GM12878 (cell line): Measurements from ENCODE around the gene TIGD1. TPM values are rescaled to one million over a fixed set of nuclear protein-coding genes. Genes with fewer than 3 reads are reported as not detected.

Source experiments
- ATAC-seq: fragments of 200-7000 bp; cut with Tn5 transposase; 3 replicates; pipeline ENCODE4 v1.9.1; 2020; ENCODE audit warnings: mild to moderate bottlenecking, moderate library complexity
- BruUV-seq: library from RNA; stranded (reverse); fragments of 400-500 nt; replicated peaks from 2 replicates; lab custom pipeline; 2021; lab: Mats Ljungman, UMichigan
- CTCF ChIA-PET: fragments of 300-600 bp; sonication (Branson Sonifier 250); formaldehyde crosslinking; extraction: SDS; loops from one replicate; lab custom pipeline; 2021; ENCODE audit warnings: inconsistent platforms; lab: Yijun Ruan, JAX
- POLR2A ChIA-PET: fragments of 350-600 bp; formaldehyde crosslinking; extraction: SDS; loops from one replicate; lab custom pipeline; 2021; ENCODE audit warnings: inconsistent platforms; lab: Charles Lee
- RAD21 ChIA-PET: fragments of 300-600 bp; sonication (Branson Sonifier 250); formaldehyde crosslinking; loops from one replicate; lab custom pipeline; 2023; ENCODE audit warnings: antibody characterized with exemption; ENCODE audit not compliant: unreplicated experiment; lab: Charles Lee
- SMC1A ChIA-PET: fragments of 300-600 bp; sonication (Branson Sonifier 250); formaldehyde crosslinking; loops from one replicate; lab custom pipeline; 2023; ENCODE audit not compliant: unreplicated experiment, uncharacterized antibody; lab: Charles Lee
- DNase-seq: peaks from one replicate; pipeline ENCODE4 v3.0.0-alpha.2; 2011; ENCODE audit warnings: low read depth, low spot score
- FAIRE-seq: peaks from 3 replicates; lab custom pipeline; 2011; peaks lifted over from hg19 to GRCh38; lab: Jason Lieb, UNC
- H2AFZ ChIP-seq: 2 replicates; pipeline ENCODE4 v1.6.0; 2011; ENCODE audit warnings: low read depth, low read length, control low read depth; ENCODE audit not compliant: control insufficient read depth
- H3K27ac ChIP-seq: 2 replicates; pipeline ENCODE4 v1.5.1; 2011; ENCODE audit warnings: control low read depth; ENCODE audit not compliant: control insufficient read depth, insufficient read depth
- H3K27me3 ChIP-seq, 2 experiments: replicated peaks in 1 of 2; 2 replicates each; pipeline versions ENCODE4 v1.6.0 to v1.6.1; 2011; ENCODE audit warnings: low read length in 1 of 2; ENCODE audit not compliant: control insufficient read depth in 2 of 2, insufficient read depth in 2 of 2
- H3K36me3 ChIP-seq, 2 experiments: 2 replicates each; pipeline ENCODE4 v1.5.1; 2011; ENCODE audit warnings: low read length in 1 of 2; ENCODE audit not compliant: control insufficient read depth in 2 of 2, insufficient read depth in 2 of 2
- H3K4me1 ChIP-seq: 2 replicates; pipeline ENCODE4 v1.6.1; 2011; ENCODE audit warnings: mild to moderate bottlenecking, low read length, moderate library complexity, mixed read lengths; ENCODE audit not compliant: control insufficient read depth, insufficient read depth
- H3K4me2 ChIP-seq: 2 replicates; pipeline ENCODE4 v1.6.0; 2011; ENCODE audit warnings: control low read depth; ENCODE audit not compliant: control insufficient read depth, insufficient read depth
- H3K4me3 ChIP-seq: fragments of 200-600 bp; sonication (generic); 2 replicates; pipeline ENCODE4 v1.5.1; 2016
- H3K79me2 ChIP-seq: 2 replicates; pipeline ENCODE4 v1.6.0; 2011; ENCODE audit warnings: low read length; ENCODE audit not compliant: control insufficient read depth, insufficient read depth
- H3K9ac ChIP-seq: 2 replicates; pipeline ENCODE4 v1.8.0; 2011; ENCODE audit warnings: low read length, control low read depth, mixed read lengths; ENCODE audit not compliant: control insufficient read depth, insufficient read depth
- H3K9me3 ChIP-seq: replicated peaks from 3 replicates; pipeline ENCODE4 v1.5.1; 2011; ENCODE audit warnings: mild to moderate bottlenecking, low read length; ENCODE audit not compliant: control insufficient read depth, insufficient read depth
- H4K20me1 ChIP-seq: 2 replicates; pipeline ENCODE4 v1.6.0; 2011; ENCODE audit not compliant: control insufficient read depth, insufficient read depth
- HDGF ChIP-seq: fragments of 450-650 bp; IDR thresholded peaks from 2 replicates; pipeline ENCODE4 v1.6.1; 2016; ENCODE audit warnings: antibody characterized with exemption
- IKZF2 ChIP-seq, 2 experiments: fragments of 450-650 bp; IDR thresholded peaks; 2 replicates each; pipeline ENCODE4 v1.6.1; 2017; ENCODE audit warnings: mild to moderate bottlenecking in 2 of 2, moderate library complexity in 2 of 2
- IRF3 ChIP-seq: fragments of 450-650 bp; IDR thresholded peaks from 2 replicates; pipeline ENCODE4 v1.6.1; 2014; ENCODE audit warnings: mild to moderate bottlenecking
- IRF4 ChIP-seq: IDR thresholded peaks from 2 replicates; pipeline ENCODE4 v1.6.1; 2011; ENCODE audit warnings: low read depth, low read length
- PAX8 ChIP-seq: fragments of 450-650 bp; IDR thresholded peaks from 2 replicates; pipeline ENCODE4 v1.6.1; 2017; ENCODE audit warnings: mild to moderate bottlenecking, moderate library complexity
- POU2F2 ChIP-seq: IDR thresholded peaks from 3 replicates; pipeline ENCODE4 v1.6.1; 2011; ENCODE audit warnings: low read depth, mild to moderate bottlenecking, low read length, borderline replicate concordance
- WGBS: methylation state at CpG from one replicate; pipeline ENCODE4 v1.1.6; 2016; ENCODE audit warnings: low lambda C conversion rate; ENCODE audit not compliant: insufficient replicate concordance, insufficient coverage; ENCODE audit errors: missing lambda C conversion rate; 5-methylcytosine and 5-hydroxymethylcytosine counted together
- in situ Hi-C: fragments of 300-500 bp; cut with MboI; formaldehyde crosslinking; loops from 9 replicates; pipeline ENCODE4 v1.14.3; 2018; ENCODE audit warnings: mixed read lengths
- intact Hi-C: fragments of 100-400 bp; cut with micrococcal nuclease; formaldehyde crosslinking; loops from one replicate; pipeline ENCODE4 v1.14.2; 2022; ENCODE audit not compliant: unreplicated experiment
- polyA plus RNA-seq, 11 experiments: library from polyadenylated mRNA; depleted of rRNA in 4 of 11; unstranded in 6 of 11; stranded (reverse) in 5 of 11; fragments of >200 nt; fragmentation: Nextera tagmentation in 4 of 11; fragmentation: Illumina TruSeq in 1 of 11; extraction: Ambion mirVana in 4 of 11; extraction: Trizol in 1 of 11; gene quantifications; 1 replicate in 1 of 11; 2 replicates in 10 of 11; pipeline versions ENCODE4 v1.2.1 to v1.2.3, GENCODE V29; 2011 to 2016; ENCODE audit warnings: inconsistent platforms in 2 of 11, missing spikeins in 2 of 11, low read depth in 1 of 11
- total RNA-seq, 4 experiments: library from RNA; depleted of rRNA in 3 of 4; stranded (reverse); fragments of >200 nt in 3 of 4; fragmentation: Illumina TruSeq in 1 of 4; extraction: Trizol in 1 of 4; gene quantifications; 2 replicates each; pipeline versions ENCODE4 v1.2.1 to v1.2.3, GENCODE V29; 2013 to 2021
- TF ChIP-seq, protein P1 (sequence below): fragments of 450-650 bp; IDR thresholded peaks from 2 replicates; pipeline ENCODE4 v1.6.1; 2017; ENCODE audit warnings: antibody characterized with exemption, mild to moderate bottlenecking, moderate library complexity
- TF ChIP-seq, protein P2 (sequence below): fragments of 450-650 bp; IDR thresholded peaks from 2 replicates; pipeline ENCODE4 v1.6.1; 2017; ENCODE audit warnings: low read depth, mild to moderate bottlenecking, moderate library complexity
- TF ChIP-seq, protein P3 (sequence below): fragments of 450-650 bp; IDR thresholded peaks from 2 replicates; pipeline ENCODE4 v1.6.1; 2018; ENCODE audit warnings: borderline replicate concordance, mild to moderate bottlenecking; ENCODE audit not compliant: partially characterized antibody

The TIGD1 gene
- total and polyA plus RNA-seq, 10 of the 15 experiments (the other 5 are each of a cell fraction or from before 2014, with no cell fraction given) = 1.4 to 8.4 (median 5.6) TPM

DNA sequence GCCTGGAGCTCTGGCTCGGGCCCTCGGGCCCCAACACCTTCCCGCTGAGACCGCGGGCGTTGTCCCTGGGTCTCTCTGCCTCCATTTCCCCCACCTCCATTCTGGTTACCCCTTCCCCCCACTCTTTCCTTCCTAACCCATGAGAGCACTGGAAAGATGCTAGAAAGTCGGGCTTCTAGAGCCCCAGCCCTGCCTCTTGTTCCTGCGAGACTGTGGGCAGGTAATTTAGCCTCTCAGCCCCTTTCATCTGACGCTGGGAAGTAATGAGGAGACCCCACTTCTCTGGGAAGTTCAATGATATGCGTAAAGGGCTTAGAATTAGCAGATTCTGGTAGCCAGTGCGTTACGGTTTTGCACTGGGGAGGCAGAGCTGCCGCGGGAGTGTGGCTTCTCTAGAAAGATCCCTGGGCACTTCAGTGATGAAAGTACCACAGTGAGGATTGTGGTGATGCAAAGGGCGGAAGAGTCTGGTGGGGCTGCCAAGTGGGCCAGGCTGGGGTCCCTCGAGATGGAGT is 46.5 kb downstream of the TIGD1 start:
- DNase-seq (no peak), FAIRE-seq (no peak)
- in situ Hi-C loops (no loop called here), intact Hi-C loops (no loop called here)
- no peaks in the 10 kb centered on the region for H3K9me3 ChIP-seq
- H2AFZ ChIP-seq = no peak overlapping the region
- POLR2A ChIA-PET = no interaction called here
- no peak overlapping the region for H3K4me2 ChIP-seq
- SMC1A ChIA-PET = no interaction called here
- no peak overlapping the region for H3K9ac ChIP-seq
- H3K4me3 ChIP-seq = no peak overlapping the region
- H3K79me2 ChIP-seq = no peaks in the 10 kb centered on the region
- H4K20me1 ChIP-seq = no peaks in the 10 kb centered on the region
- no TSS peak for BruUV-seq
- RAD21 ChIA-PET = no interaction called here
- H3K27ac ChIP-seq = no peak overlapping the region
- H3K27me3 ChIP-seq = peaks cover 5 to 12% of the 10 kb centered on the region in 2 experiments
- CTCF ChIA-PET = no interaction called here
- WGBS = 9% methylated on average over 15 of the region's 16 CpGs
- TF ChIP-seq, protein P1, sequence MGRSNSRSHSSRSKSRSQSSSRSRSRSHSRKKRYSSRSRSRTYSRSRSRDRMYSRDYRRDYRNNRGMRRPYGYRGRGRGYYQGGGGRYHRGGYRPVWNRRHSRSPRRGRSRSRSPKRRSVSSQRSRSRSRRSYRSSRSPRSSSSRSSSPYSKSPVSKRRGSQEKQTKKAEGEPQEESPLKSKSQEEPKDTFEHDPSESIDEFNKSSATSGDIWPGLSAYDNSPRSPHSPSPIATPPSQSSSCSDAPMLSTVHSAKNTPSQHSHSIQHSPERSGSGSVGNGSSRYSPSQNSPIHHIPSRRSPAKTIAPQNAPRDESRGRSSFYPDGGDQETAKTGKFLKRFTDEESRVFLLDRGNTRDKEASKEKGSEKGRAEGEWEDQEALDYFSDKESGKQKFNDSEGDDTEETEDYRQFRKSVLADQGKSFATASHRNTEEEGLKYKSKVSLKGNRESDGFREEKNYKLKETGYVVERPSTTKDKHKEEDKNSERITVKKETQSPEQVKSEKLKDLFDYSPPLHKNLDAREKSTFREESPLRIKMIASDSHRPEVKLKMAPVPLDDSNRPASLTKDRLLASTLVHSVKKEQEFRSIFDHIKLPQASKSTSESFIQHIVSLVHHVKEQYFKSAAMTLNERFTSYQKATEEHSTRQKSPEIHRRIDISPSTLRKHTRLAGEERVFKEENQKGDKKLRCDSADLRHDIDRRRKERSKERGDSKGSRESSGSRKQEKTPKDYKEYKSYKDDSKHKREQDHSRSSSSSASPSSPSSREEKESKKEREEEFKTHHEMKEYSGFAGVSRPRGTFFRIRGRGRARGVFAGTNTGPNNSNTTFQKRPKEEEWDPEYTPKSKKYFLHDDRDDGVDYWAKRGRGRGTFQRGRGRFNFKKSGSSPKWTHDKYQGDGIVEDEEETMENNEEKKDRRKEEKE = no peak
- TF ChIP-seq IRF3 (no peak), IRF4 (no peak), POU2F2 (no peak), IKZF2 (IDR thresholded peaks at IDR 0.05) (no peak), PAX8 (no peak), HDGF (no peak)
- TF ChIP-seq, protein P2, sequence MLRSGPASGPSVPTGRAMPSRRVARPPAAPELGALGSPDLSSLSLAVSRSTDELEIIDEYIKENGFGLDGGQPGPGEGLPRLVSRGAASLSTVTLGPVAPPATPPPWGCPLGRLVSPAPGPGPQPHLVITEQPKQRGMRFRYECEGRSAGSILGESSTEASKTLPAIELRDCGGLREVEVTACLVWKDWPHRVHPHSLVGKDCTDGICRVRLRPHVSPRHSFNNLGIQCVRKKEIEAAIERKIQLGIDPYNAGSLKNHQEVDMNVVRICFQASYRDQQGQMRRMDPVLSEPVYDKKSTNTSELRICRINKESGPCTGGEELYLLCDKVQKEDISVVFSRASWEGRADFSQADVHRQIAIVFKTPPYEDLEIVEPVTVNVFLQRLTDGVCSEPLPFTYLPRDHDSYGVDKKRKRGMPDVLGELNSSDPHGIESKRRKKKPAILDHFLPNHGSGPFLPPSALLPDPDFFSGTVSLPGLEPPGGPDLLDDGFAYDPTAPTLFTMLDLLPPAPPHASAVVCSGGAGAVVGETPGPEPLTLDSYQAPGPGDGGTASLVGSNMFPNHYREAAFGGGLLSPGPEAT = no peak
- TF ChIP-seq, protein P3, sequence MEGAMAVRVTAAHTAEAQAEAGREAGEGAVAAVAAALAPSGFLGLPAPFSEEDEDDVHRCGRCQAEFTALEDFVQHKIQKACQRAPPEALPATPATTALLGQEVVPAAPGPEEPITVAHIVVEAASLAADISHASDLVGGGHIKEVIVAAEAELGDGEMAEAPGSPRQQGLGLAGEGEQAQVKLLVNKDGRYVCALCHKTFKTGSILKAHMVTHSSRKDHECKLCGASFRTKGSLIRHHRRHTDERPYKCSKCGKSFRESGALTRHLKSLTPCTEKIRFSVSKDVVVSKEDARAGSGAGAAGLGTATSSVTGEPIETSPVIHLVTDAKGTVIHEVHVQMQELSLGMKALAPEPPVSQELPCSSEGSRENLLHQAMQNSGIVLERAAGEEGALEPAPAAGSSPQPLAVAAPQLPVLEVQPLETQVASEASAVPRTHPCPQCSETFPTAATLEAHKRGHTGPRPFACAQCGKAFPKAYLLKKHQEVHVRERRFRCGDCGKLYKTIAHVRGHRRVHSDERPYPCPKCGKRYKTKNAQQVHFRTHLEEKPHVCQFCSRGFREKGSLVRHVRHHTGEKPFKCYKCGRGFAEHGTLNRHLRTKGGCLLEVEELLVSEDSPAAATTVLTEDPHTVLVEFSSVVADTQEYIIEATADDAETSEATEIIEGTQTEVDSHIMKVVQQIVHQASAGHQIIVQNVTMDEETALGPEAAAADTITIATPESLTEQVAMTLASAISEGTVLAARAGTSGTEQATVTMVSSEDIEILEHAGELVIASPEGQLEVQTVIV = no peak
- TF ChIP-seq, all 136 proteins: peak for 0
- Histone ChIP-seq H3K4me1 (no peaks in the 10 kb centered on the region), H3K36me3 (no peaks in the 10 kb centered on the region)
- no peak for ATAC-seq
